ENCODE results near the gene TTC32.
"Not testable (repeated sequence)": the region's sequence is repeated elsewhere in the genome, so short reads cannot be mapped to it uniquely, and the experiment has no call there.

TTC32 gene

GRCh38 chr2:19929226-19929625 lies 27.4 kb upstream of the TTC32 start:
- no peak overlapping the region for H3K4me3 ChIP-seq (ENCODE audit: low read depth, low read length)
- peaks cover 19% of the 10 kb centered on the region for H3K4me1 ChIP-seq (ENCODE audit: control insufficient read depth, insufficient read depth, low read length, unreplicated experiment)
- H3K36me3 ChIP-seq (ENCODE audit: insufficient read depth, low read length): peaks cover 29% of the 10 kb centered on the region
- H2AFZ ChIP-seq (ENCODE audit: low read length, unreplicated experiment): no peak overlapping the region
- H3K79me2 ChIP-seq (ENCODE audit: control insufficient read depth, insufficient read depth, low read length, unreplicated experiment): no peaks in the 10 kb centered on the region
- H3K27ac ChIP-seq (ENCODE audit: low read depth, low read length): no peak overlapping the region
- no peaks in the 10 kb centered on the region for H3K27me3 ChIP-seq (ENCODE audit: insufficient read depth, low read length)

- not testable (repeated sequence) for H3K27me3 ChIP-seq (ENCODE audit: insufficient read depth, low read length); H3K4me1 ChIP-seq (ENCODE audit: control insufficient read depth, insufficient read depth, low read length, unreplicated experiment); H2AFZ ChIP-seq (ENCODE audit: low read length, unreplicated experiment); H3K27ac ChIP-seq (ENCODE audit: low read depth, low read length); H3K79me2 ChIP-seq (ENCODE audit: control insufficient read depth, insufficient read depth, low read length, unreplicated experiment); H3K4me3 ChIP-seq (ENCODE audit: low read depth, low read length)
- H3K36me3 ChIP-seq (ENCODE audit: insufficient read depth, low read length): peaks cover 29% of the 10 kb centered on the region
Observed at GRCh38 chr2:19927816-19928215, 26.0 kb upstream of the TTC32 start.

GRCh38 chr2:19924526-19924925 lies 22.7 kb upstream of the TTC32 start:
- H3K36me3 ChIP-seq (ENCODE audit: insufficient read depth, low read length): peaks cover 15% of the 10 kb centered on the region
- H3K4me3 ChIP-seq (ENCODE audit: low read depth, low read length); H3K4me1 ChIP-seq (ENCODE audit: control insufficient read depth, insufficient read depth, low read length, unreplicated experiment); H3K27ac ChIP-seq (ENCODE audit: low read depth, low read length); H2AFZ ChIP-seq (ENCODE audit: low read length, unreplicated experiment); H3K27me3 ChIP-seq (ENCODE audit: insufficient read depth, low read length); H3K79me2 ChIP-seq (ENCODE audit: control insufficient read depth, insufficient read depth, low read length, unreplicated experiment): not testable (repeated sequence)

GRCh38 chr2:19922188-19922587 lies 20.4 kb upstream of the TTC32 start:
- H2AFZ ChIP-seq (ENCODE audit: low read length, unreplicated experiment): not testable (repeated sequence)

GRCh38 chr2:19916385-19916950 lies 14.7 kb upstream of the TTC32 start:
- Histone ChIP-seq H3K36me3 (ENCODE audit: insufficient read depth, low read length) (no peaks in the 10 kb centered on the region), H3K27me3 (ENCODE audit: insufficient read depth, low read length) (no peaks in the 10 kb centered on the region), H3K4me1 (ENCODE audit: control insufficient read depth, insufficient read depth, low read length, unreplicated experiment) (peaks cover 12% of the 10 kb centered on the region), H3K27ac (ENCODE audit: low read depth, low read length) (no peak overlapping the region), H3K79me2 (ENCODE audit: control insufficient read depth, insufficient read depth, low read length, unreplicated experiment) (no peaks in the 10 kb centered on the region), H2AFZ (ENCODE audit: low read length, unreplicated experiment) (no peak overlapping the region), H3K4me3 (ENCODE audit: low read depth, low read length) (no peak overlapping the region)

More at GRCh38 chr2:19922188-19922587, 20.4 kb upstream of the TTC32 start:
- H3K4me1 ChIP-seq (ENCODE audit: control insufficient read depth, insufficient read depth, low read length, unreplicated experiment); H3K27me3 ChIP-seq (ENCODE audit: insufficient read depth, low read length); H3K79me2 ChIP-seq (ENCODE audit: control insufficient read depth, insufficient read depth, low read length, unreplicated experiment); H3K27ac ChIP-seq (ENCODE audit: low read depth, low read length); H3K36me3 ChIP-seq (ENCODE audit: insufficient read depth, low read length); H3K4me3 ChIP-seq (ENCODE audit: low read depth, low read length): not testable (repeated sequence)

GRCh38 chr2:19914266-19914975 lies 12.6 kb upstream of the TTC32 start:
- peaks cover 20% of the 10 kb centered on the region for H3K4me1 ChIP-seq (ENCODE audit: control insufficient read depth, insufficient read depth, low read length, unreplicated experiment)
- no peak overlapping the region for H3K4me3 ChIP-seq (ENCODE audit: low read depth, low read length)
- H3K36me3 ChIP-seq (ENCODE audit: insufficient read depth, low read length): no peaks in the 10 kb centered on the region
- no peak overlapping the region for H3K27ac ChIP-seq (ENCODE audit: low read depth, low read length)
- no peak overlapping the region for H2AFZ ChIP-seq (ENCODE audit: low read length, unreplicated experiment)
- no peaks in the 10 kb centered on the region for H3K79me2 ChIP-seq (ENCODE audit: control insufficient read depth, insufficient read depth, low read length, unreplicated experiment)
- H3K27me3 ChIP-seq (ENCODE audit: insufficient read depth, low read length): no peaks in the 10 kb centered on the region

- H3K36me3 ChIP-seq (ENCODE audit: insufficient read depth, low read length): no peaks in the 10 kb centered on the region
- H3K27ac ChIP-seq (ENCODE audit: low read depth, low read length): peak overlapping the region; percentile 59
- peaks cover 20% of the 10 kb centered on the region for H3K4me1 ChIP-seq (ENCODE audit: control insufficient read depth, insufficient read depth, low read length, unreplicated experiment)
- no peaks in the 10 kb centered on the region for H3K79me2 ChIP-seq (ENCODE audit: control insufficient read depth, insufficient read depth, low read length, unreplicated experiment)
- H2AFZ ChIP-seq (ENCODE audit: low read length, unreplicated experiment): no peak overlapping the region
- no peak overlapping the region for H3K4me3 ChIP-seq (ENCODE audit: low read depth, low read length)
- no peaks in the 10 kb centered on the region for H3K27me3 ChIP-seq (ENCODE audit: insufficient read depth, low read length)
Observed at GRCh38 chr2:19911808-19912509, 10.2 kb upstream of the TTC32 start.

GRCh38 chr2:19902216-19902740 lies 495 bp upstream of the TTC32 start:
- no peaks in the 10 kb centered on the region for H3K36me3 ChIP-seq (ENCODE audit: insufficient read depth, low read length)
- H3K4me3 ChIP-seq (ENCODE audit: low read depth, low read length): peak overlapping the region; percentile 91
- peak overlapping the region; percentile 93 for H3K27ac ChIP-seq (ENCODE audit: low read depth, low read length)
- H3K4me1 ChIP-seq (ENCODE audit: control insufficient read depth, insufficient read depth, low read length, unreplicated experiment): peaks cover 32% of the 10 kb centered on the region
- H2AFZ ChIP-seq (ENCODE audit: low read length, unreplicated experiment): peak overlapping the region; percentile 96
- peaks cover 41% of the 10 kb centered on the region for H3K79me2 ChIP-seq (ENCODE audit: control insufficient read depth, insufficient read depth, low read length, unreplicated experiment)
- H3K27me3 ChIP-seq (ENCODE audit: insufficient read depth, low read length): no peaks in the 10 kb centered on the region

GRCh38 chr2:19900931-19901441 lies 797 bp downstream of the TTC32 start:
- H3K79me2 ChIP-seq (ENCODE audit: control insufficient read depth, insufficient read depth, low read length, unreplicated experiment): peaks cover 48% of the 10 kb centered on the region
- H3K36me3 ChIP-seq (ENCODE audit: insufficient read depth, low read length): no peaks in the 10 kb centered on the region
- H3K27me3 ChIP-seq (ENCODE audit: insufficient read depth, low read length): no peaks in the 10 kb centered on the region
- H3K4me1 ChIP-seq (ENCODE audit: control insufficient read depth, insufficient read depth, low read length, unreplicated experiment): peaks cover 37% of the 10 kb centered on the region
- H3K27ac ChIP-seq (ENCODE audit: low read depth, low read length): peak overlapping the region; percentile 93
- peak overlapping the region; percentile 91 for H3K4me3 ChIP-seq (ENCODE audit: low read depth, low read length)
- H2AFZ ChIP-seq (ENCODE audit: low read length, unreplicated experiment): peak overlapping the region; percentile 96

GRCh38 chr2:19899985-19900930 lies 1.5 kb downstream of the TTC32 start:
- Histone ChIP-seq H3K27me3 (ENCODE audit: insufficient read depth, low read length) (no peaks in the 10 kb centered on the region), H3K36me3 (ENCODE audit: insufficient read depth, low read length) (no peaks in the 10 kb centered on the region), H2AFZ (ENCODE audit: low read length, unreplicated experiment) (peak overlapping the region; percentile 96), H3K27ac (ENCODE audit: low read depth, low read length) (peak overlapping the region; percentile 93), H3K4me1 (ENCODE audit: control insufficient read depth, insufficient read depth, low read length, unreplicated experiment) (peaks cover 44% of the 10 kb centered on the region), H3K79me2 (ENCODE audit: control insufficient read depth, insufficient read depth, low read length, unreplicated experiment) (peaks cover 55% of the 10 kb centered on the region), H3K4me3 (ENCODE audit: low read depth, low read length) (peak overlapping the region; percentile 91)

Data from ACC112 (cell line).